ENCODE results near the gene SPNS1. TPM values are rescaled to one million over a fixed set of nuclear protein-coding genes. Genes with fewer than 3 reads are reported as not detected.

SPNS1 gene
- total RNA-seq: 22.8 and 24.0 TPM in 2 replicates

GRCh38 chr16:28974437-28975157 is at the start of gene SPNS1:
Gene SPNS1, plus strand, starts transcription at chr16:28974778. Its CDS starts 374 bp downstream, at chr16:28975152.

GRCh38 chr16:28931801-28932225 is 42.8 kb upstream of the SPNS1 start, which contains the start of gene CD19:
Gene CD19, plus strand, starts transcription at chr16:28931971. Its CDS starts 30 bp downstream, at chr16:28932001.

GRCh38 chr16:28950648-28951409 is 23.7 kb upstream of the SPNS1 start, which contains the start of gene NFATC2IP:
Gene NFATC2IP, plus strand, starts transcription at chr16:28950937. Its CDS starts 75 bp downstream, at chr16:28951012.

GRCh38 chr16:28984619-28985135 is 10.1 kb downstream of the SPNS1 start, which contains the start of gene LAT:
Gene LAT, plus strand, starts transcription at chr16:28985052. Its CDS starts 366 bp downstream, at chr16:28985418.

Other genes starting within 250 kb of the SPNS1 start
- 1.6 and 1.7 TPM in 2 replicates for gene NPIPB9, start 223.0 kb upstream of the SPNS1 start, total RNA-seq
- 25.7 and 26.3 TPM in 2 replicates for gene ATXN2L, start 151.8 kb upstream of the SPNS1 start, total RNA-seq
- 150 and 187 TPM in 2 replicates for gene TUFM, start 128.4 kb upstream of the SPNS1 start, total RNA-seq
- gene SH2B1, start 110.9 kb upstream of the SPNS1 start, total RNA-seq: 6.8 and 7.3 TPM in 2 replicates
- under 0.01 and 0.30 TPM in 2 replicates for gene ATP2A1, start 96.3 kb upstream of the SPNS1 start, total RNA-seq
- gene RABEP2, start 49.5 kb upstream of the SPNS1 start, total RNA-seq: 41.3 and 48.5 TPM in 2 replicates
- gene CD19, start 42.8 kb upstream of the SPNS1 start, total RNA-seq: 0.32 TPM in 1 of 2 replicates, not detected in the other
- gene NFATC2IP, start 23.8 kb upstream of the SPNS1 start, total RNA-seq: 14.9 and 20.1 TPM in 2 replicates
- 0.15 and 0.65 TPM in 2 replicates for gene LAT, start 10.3 kb downstream of the SPNS1 start, total RNA-seq